GM12878 (cell line): Measurements from ENCODE around the gene GOLGA2. TPM values are rescaled to one million over a fixed set of nuclear protein-coding genes. Genes with fewer than 3 reads are reported as not detected.

Experiments used
- CEBPB ChIP-seq, 2 experiments: fragments of 150-350 bp in 1 of 2; IDR thresholded peaks; 2 replicates each; pipeline ENCODE4 v1.6.1; 2012 to 2014; ENCODE audit warnings: low read depth in 2 of 2, low read length in 2 of 2, borderline replicate concordance in 1 of 2, inconsistent platforms in 1 of 2
- CHD1 ChIP-seq: IDR thresholded peaks from 2 replicates; pipeline ENCODE4 v1.6.1; 2012; ENCODE audit warnings: low read depth, low read length, improper control_type of control experiment
- MYC ChIP-seq: IDR thresholded peaks from 2 replicates; pipeline ENCODE4 v1.6.1; 2011; ENCODE audit warnings: mild to moderate bottlenecking, low read length, moderate library complexity, inconsistent platforms; ENCODE audit not compliant: insufficient read depth, insufficient replicate concordance, insufficient read length, severe bottlenecking
- NR2F1 ChIP-seq: fragments of 450-650 bp; conservative IDR thresholded peaks from 2 replicates; pipeline ENCODE4 v1.6.1; 2017; ENCODE audit warnings: mild to moderate bottlenecking
- PAX8 ChIP-seq: fragments of 450-650 bp; IDR thresholded peaks from 2 replicates; pipeline ENCODE4 v1.6.1; 2017; ENCODE audit warnings: mild to moderate bottlenecking, moderate library complexity
- POU2F2 ChIP-seq: IDR thresholded peaks from 3 replicates; pipeline ENCODE4 v1.6.1; 2011; ENCODE audit warnings: low read depth, mild to moderate bottlenecking, low read length, borderline replicate concordance
- RBBP5 ChIP-seq: fragments of 200-600 bp; sonication (generic); conservative IDR thresholded peaks from 2 replicates; pipeline ENCODE4 v1.6.1; 2016
- RFX5 ChIP-seq: IDR thresholded peaks from 2 replicates; pipeline ENCODE4 v1.6.1; 2011; ENCODE audit warnings: low read depth, low read length, improper control_type of control experiment
- SMARCA5 ChIP-seq: fragments of 450-650 bp; IDR thresholded peaks from 2 replicates; pipeline ENCODE4 v1.6.1; 2017; ENCODE audit warnings: mild to moderate bottlenecking
- SMC3 ChIP-seq: IDR thresholded peaks from 2 replicates; pipeline ENCODE4 v1.6.1; 2011; ENCODE audit warnings: low read length, improper control_type of control experiment, borderline replicate concordance
- STAT1 ChIP-seq: fragments of 450-650 bp; conservative IDR thresholded peaks from 2 replicates; pipeline ENCODE4 v1.6.1; 2014; ENCODE audit warnings: antibody characterized with exemption, mild to moderate bottlenecking
- STAT3 ChIP-seq: IDR thresholded peaks from 2 replicates; pipeline ENCODE4 v1.6.1; 2011; ENCODE audit warnings: low read depth, low read length, improper control_type of control experiment
- SUPT20H ChIP-seq: IDR thresholded peaks from 2 replicates; pipeline ENCODE4 v1.6.1; 2011; ENCODE audit warnings: low read depth, mild to moderate bottlenecking, low read length, moderate library complexity, borderline replicate concordance; ENCODE audit not compliant: control insufficient read depth
- TARDBP ChIP-seq: IDR thresholded peaks from 2 replicates; pipeline ENCODE4 v1.6.1; 2016; ENCODE audit warnings: borderline replicate concordance
- TCF7 ChIP-seq: IDR thresholded peaks from 2 replicates; pipeline ENCODE4 v1.6.1; 2014; ENCODE audit warnings: antibody characterized with exemption, borderline replicate concordance
- ZBTB33 ChIP-seq: fragments of 450-650 bp; IDR thresholded peaks from 2 replicates; pipeline ENCODE4 v1.6.1; 2017; ENCODE audit warnings: mild to moderate bottlenecking
- ZNF592 ChIP-seq: fragments of 450-650 bp; IDR thresholded peaks from 2 replicates; pipeline ENCODE4 v1.6.1; 2017; ENCODE audit warnings: mild to moderate bottlenecking, moderate library complexity
- polyA plus RNA-seq, 11 experiments: library from polyadenylated mRNA; depleted of rRNA in 4 of 11; unstranded in 6 of 11; stranded (reverse) in 5 of 11; fragments of >200 nt; fragmentation: Nextera tagmentation in 4 of 11; fragmentation: Illumina TruSeq in 1 of 11; extraction: Ambion mirVana in 4 of 11; extraction: Trizol in 1 of 11; gene quantifications; 1 replicate in 1 of 11; 2 replicates in 10 of 11; pipeline versions ENCODE4 v1.2.1 to v1.2.3, GENCODE V29; 2011 to 2016; ENCODE audit warnings: inconsistent platforms in 2 of 11, missing spikeins in 2 of 11, low read depth in 1 of 11
- total RNA-seq, 4 experiments: library from RNA; depleted of rRNA in 3 of 4; stranded (reverse); fragments of >200 nt in 3 of 4; fragmentation: Illumina TruSeq in 1 of 4; extraction: Trizol in 1 of 4; gene quantifications; 2 replicates each; pipeline versions ENCODE4 v1.2.1 to v1.2.3, GENCODE V29; 2013 to 2021
- TF ChIP-seq, protein P1 (sequence below): fragments of 450-650 bp; conservative IDR thresholded peaks from 2 replicates; pipeline ENCODE4 v1.6.1; 2017; ENCODE audit warnings: mild to moderate bottlenecking, moderate library complexity
- TF ChIP-seq, protein P2 (sequence below): IDR thresholded peaks from 2 replicates; pipeline ENCODE4 v1.6.1; 2011; ENCODE audit warnings: borderline replicate concordance, low read depth, mild to moderate bottlenecking, moderate library complexity, mixed read lengths, low read length; ENCODE audit not compliant: insufficient read depth; ENCODE audit errors: extremely low read length

The GOLGA2 gene
- total and polyA plus RNA-seq, 10 of the 15 experiments (the other 5 are each of a cell fraction or from before 2014, with no cell fraction given) = 5.9 to 32.6 (median 19.7) TPM

DNA sequence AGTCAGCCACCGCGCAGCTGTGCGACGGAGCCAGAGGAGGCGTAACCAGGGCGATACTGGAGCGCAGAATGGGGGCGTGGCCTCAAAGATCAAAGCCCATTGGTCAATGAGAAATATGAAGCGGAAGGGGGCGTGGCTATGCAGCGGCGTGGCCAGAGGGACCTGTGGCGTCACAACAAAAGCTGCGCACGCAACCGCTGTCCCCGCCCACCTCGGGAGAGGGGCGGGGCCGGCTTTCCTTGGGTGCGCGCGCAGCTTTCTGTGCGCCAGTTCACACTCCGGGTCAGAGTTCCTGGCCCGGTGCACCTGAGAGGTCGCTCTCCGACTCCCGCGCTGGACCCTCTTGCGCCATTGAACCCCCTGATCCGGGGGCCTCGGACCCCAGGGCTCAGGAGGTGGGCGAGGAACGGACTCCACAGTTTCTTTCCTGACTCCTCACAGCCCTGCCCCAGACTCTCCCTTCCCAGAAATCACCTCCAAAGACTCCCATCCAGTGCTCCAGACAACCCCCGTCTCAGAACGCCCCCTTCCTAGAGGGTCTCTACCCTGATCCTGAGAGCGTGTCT, 284 bp upstream of the GOLGA2 start, which contains the start of gene SWI5 (continued):
- TF ChIP-seq ZBTB33 (no peak), RFX5 (peak; percentile 64; the same call in 1 of the 2 replicates), PAX8 (no peak), RBBP5 (no peak), SMC3 (no peak), TCF7 (no peak), NR2F1 (peak; percentile 99), POU2F2 (peak; percentile 81; the same call in 1 of the 3 replicates), MYC (peak; percentile 73), SUPT20H (no peak), ZNF592 (no peak), SMARCA5 (peak; percentile 66; the same call in 1 of the 2 replicates), CHD1 (no peak), TARDBP (no peak), STAT1 (0 out of 2 replicates have a peak, but pooled peaks have one; percentile 29), CEBPB (IDR thresholded peaks at IDR 0.05; ENCODE audit: borderline replicate concordance in 1 of 2, low read depth in 2 of 2, low read length in 2 of 2) (no peak), STAT3 (no peak)
- TF ChIP-seq, protein P1, sequence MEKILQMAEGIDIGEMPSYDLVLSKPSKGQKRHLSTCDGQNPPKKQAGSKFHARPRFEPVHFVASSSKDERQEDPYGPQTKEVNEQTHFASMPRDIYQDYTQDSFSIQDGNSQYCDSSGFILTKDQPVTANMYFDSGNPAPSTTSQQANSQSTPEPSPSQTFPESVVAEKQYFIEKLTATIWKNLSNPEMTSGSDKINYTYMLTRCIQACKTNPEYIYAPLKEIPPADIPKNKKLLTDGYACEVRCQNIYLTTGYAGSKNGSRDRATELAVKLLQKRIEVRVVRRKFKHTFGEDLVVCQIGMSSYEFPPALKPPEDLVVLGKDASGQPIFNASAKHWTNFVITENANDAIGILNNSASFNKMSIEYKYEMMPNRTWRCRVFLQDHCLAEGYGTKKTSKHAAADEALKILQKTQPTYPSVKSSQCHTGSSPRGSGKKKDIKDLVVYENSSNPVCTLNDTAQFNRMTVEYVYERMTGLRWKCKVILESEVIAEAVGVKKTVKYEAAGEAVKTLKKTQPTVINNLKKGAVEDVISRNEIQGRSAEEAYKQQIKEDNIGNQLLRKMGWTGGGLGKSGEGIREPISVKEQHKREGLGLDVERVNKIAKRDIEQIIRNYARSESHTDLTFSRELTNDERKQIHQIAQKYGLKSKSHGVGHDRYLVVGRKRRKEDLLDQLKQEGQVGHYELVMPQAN = peak; percentile 59
- TF ChIP-seq, protein P2, sequence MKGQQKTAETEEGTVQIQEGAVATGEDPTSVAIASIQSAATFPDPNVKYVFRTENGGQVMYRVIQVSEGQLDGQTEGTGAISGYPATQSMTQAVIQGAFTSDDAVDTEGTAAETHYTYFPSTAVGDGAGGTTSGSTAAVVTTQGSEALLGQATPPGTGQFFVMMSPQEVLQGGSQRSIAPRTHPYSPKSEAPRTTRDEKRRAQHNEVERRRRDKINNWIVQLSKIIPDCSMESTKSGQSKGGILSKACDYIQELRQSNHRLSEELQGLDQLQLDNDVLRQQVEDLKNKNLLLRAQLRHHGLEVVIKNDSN = peak; percentile 23
